Epidermal melanocyte (primary cell): ENCODE results near the gene DGKH.

Experiments used
- DNase-seq: peaks from one replicate; pipeline ENCODE4 v3.0.0; 2011; ENCODE audit warnings: low spot score; ENCODE audit not compliant: insufficient read length

DGKH gene

GRCh38 chr13:42275506-42275905, 227.1 kb downstream of the DGKH start:
- no peak for DNase-seq

DNA sequence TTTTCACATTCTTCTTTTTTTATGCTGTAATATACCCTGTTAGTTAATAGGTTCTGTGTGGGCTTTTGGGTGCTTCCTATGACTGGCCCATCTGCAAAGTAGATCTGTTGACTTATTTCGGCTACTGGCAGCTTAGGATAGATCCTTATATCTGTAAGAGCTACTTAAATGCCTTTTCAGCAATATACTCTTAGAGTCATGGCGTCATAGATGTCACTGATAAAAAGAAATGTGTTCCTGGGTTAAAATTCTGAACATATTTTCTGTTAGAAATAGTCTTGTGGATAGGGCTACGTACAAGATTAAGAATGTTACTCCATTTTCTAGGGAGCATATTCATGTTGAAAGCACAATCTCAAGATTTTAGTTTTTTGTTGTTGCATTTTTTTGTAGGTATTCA, 228.2 kb downstream of the DGKH start:
- no peak for DNase-seq

DNA sequence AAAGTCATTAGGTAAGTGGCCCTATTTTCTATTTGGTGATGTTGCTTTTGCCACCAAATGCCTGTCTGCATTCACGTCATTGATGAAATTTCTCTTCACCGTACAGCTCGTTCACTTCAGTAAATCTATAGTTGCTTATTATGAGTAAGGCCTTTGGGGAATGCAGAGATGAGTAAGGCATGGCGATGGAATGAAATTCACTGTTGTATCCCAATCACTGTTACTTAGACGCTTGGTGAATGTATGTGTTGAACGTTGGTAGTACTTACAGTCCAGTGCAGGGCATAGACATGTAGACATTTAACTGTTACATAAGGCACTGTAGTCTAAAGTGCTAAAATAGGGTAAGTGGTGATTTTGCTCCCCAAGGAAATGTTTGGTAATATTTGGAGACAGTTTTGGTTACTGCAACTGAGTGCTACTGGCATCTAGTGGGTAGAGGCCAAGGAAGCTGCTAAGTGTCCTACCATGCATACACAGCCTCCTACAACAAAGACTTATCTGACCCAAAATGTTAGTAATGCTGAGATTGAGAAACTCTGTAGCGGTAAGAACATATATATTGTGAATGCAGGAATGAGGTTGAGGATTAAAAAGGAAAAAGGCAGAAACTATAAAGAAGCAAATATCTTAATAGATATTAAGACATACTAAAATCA, 229.3 kb downstream of the DGKH start:
- no peak for DNase-seq

GRCh38 chr13:42279080-42279479, 230.6 kb downstream of the DGKH start:
- no peak for DNase-seq

DNA sequence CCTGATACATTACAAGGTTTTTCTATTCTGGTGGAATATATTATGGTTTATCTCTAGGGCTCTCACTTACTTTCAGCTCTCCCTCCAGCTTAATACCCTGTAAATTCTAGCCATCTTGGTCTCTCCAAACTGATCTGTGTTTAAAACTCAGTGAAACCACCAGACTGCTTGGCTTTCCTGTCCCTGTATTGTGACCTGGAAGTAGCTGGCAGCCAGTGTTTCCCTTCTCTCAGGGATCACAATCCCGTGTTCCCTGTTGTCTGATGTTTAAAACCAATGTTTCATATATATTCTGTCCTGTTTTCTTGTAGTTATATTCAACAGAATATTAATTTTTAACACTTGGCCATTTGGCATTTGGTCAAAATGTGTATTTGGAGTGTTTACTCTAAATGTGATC, 231.5 kb downstream of the DGKH start:
- DNase-seq: no peak

GRCh38 chr13:42280537-42280936, 232.1 kb downstream of the DGKH start:
- no peak for DNase-seq

DNA sequence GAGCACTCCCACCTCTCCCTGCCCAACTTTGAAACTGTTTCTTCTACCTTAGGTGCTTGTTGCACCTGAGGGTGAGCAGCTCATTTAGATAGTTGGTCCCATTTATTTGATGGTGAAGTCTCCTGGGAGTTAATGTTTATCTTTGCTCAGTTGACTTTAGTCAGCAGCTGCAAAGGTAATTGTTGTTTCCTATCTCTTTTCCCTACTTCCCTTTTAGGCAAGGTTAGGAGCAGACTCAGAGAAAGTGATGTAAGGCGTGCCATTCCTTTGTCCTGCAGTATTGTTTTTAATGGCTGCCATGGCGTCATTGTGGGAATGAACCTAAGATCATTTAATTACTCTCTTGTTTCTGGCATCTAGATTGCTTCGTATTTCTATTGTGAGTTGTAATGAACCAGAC, 235.1 kb downstream of the DGKH start:
- DNase-seq: no peak

DNA sequence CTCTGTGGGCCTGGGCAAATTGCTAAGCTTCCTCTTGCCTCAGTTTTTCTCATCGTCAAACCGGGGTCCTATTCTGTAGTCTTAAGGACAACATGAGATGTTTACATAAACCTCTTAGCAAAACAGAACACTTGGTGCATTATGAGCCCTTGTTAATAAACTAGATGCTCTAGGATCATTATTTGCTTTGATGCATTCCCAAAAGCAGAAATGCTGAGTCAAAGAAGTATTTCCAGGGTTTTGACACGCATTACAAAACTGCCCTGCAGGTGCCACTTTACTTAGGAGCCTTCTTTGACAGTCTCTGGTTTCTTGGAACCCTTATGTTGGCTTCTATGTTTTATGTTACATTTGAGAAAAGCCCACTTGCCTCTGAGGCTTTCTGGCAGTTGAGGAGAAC, 235.6 kb downstream of the DGKH start:
- no peak for DNase-seq
